Mesendoderm (in vitro differentiated cells): Measurements from ENCODE around the gene HORMAD2.

Experiments used
- DNase-seq: peaks from one replicate; pipeline ENCODE4 v3.0.0; 2013
- H2AK5ac ChIP-seq: 2 replicates; pipeline ENCODE4 v1.6.1; 2013; ENCODE audit warnings: low read length, inconsistent platforms
- H2BK120ac ChIP-seq: 2 replicates; pipeline ENCODE4 v1.6.1; 2013; ENCODE audit warnings: low read depth, mild to moderate bottlenecking, low read length, moderate library complexity, mixed read lengths
- H2BK15ac ChIP-seq: replicated peaks from 2 replicates; pipeline ENCODE4 v1.6.1; 2013; ENCODE audit warnings: low read depth, mild to moderate bottlenecking, moderate library complexity
- H2BK5ac ChIP-seq: 2 replicates; pipeline ENCODE4 v1.6.1; 2013; ENCODE audit warnings: low read length, inconsistent platforms
- H3K18ac ChIP-seq: 2 replicates; pipeline ENCODE4 v1.6.1; 2013; ENCODE audit warnings: mild to moderate bottlenecking, low read length, mixed read lengths
- H3K23ac ChIP-seq: one replicate; pipeline ENCODE4 v1.6.1; 2013; ENCODE audit warnings: low read length
- H3K27ac ChIP-seq: 2 replicates; pipeline ENCODE4 v1.5.1; 2013; ENCODE audit warnings: low read depth, mild to moderate bottlenecking, inconsistent platforms, low read length, moderate library complexity
- H3K27me3 ChIP-seq: 2 replicates; pipeline ENCODE4 v1.6.1; 2013; ENCODE audit warnings: low read length, control low read depth, mild to moderate bottlenecking, inconsistent platforms; ENCODE audit not compliant: insufficient read depth, poor library complexity
- H3K36me3 ChIP-seq: 2 replicates; pipeline ENCODE4 v1.6.1; 2013; ENCODE audit warnings: low read length, inconsistent platforms; ENCODE audit not compliant: control insufficient read depth, insufficient read depth
- H3K4ac ChIP-seq: one replicate; pipeline ENCODE4 v1.6.1; 2013; ENCODE audit warnings: low read depth, mild to moderate bottlenecking, low read length, moderate library complexity
- H3K4me1 ChIP-seq: 2 replicates; pipeline ENCODE4 v1.6.1; 2013; ENCODE audit warnings: low read depth, low read length, inconsistent platforms; ENCODE audit not compliant: control insufficient read depth
- H3K4me2 ChIP-seq: 2 replicates; pipeline ENCODE4 v1.6.1; 2013; ENCODE audit warnings: low read length
- H3K4me3 ChIP-seq: 2 replicates; pipeline ENCODE4 v1.5.1; 2013; ENCODE audit warnings: mild to moderate bottlenecking, low read length
- H3K56ac ChIP-seq: one replicate; pipeline ENCODE4 v1.6.1; 2013; ENCODE audit warnings: low read length
- H3K79me1 ChIP-seq: 2 replicates; pipeline ENCODE4 v1.6.1; 2013; ENCODE audit warnings: low read length, inconsistent platforms
- H3K79me2 ChIP-seq: 2 replicates; pipeline ENCODE4 v1.6.1; 2013; ENCODE audit warnings: mild to moderate bottlenecking, low read length; ENCODE audit not compliant: control insufficient read depth, insufficient read depth
- H3K9ac ChIP-seq: 2 replicates; pipeline ENCODE4 v1.6.1; 2013; ENCODE audit warnings: low read length, inconsistent platforms
- H4K5ac ChIP-seq: one replicate; pipeline ENCODE4 v1.6.1; 2013; ENCODE audit warnings: low read length
- H4K8ac ChIP-seq: one replicate; pipeline ENCODE4 v1.6.1; 2013; ENCODE audit warnings: low read depth, mild to moderate bottlenecking, control low read depth, low read length, moderate library complexity
- WGBS: extraction: QIAGEN DNeasy Blood & Tissue Kit; methylation state at CpG from one replicate; pipeline ENCODE4 v1.1.7; 2013; ENCODE audit warnings: low lambda C conversion rate, missing lambda C conversion rate; ENCODE audit not compliant: insufficient coverage; ENCODE audit errors: extremely low coverage; 5-methylcytosine and 5-hydroxymethylcytosine counted together

HORMAD2 gene

DNA sequence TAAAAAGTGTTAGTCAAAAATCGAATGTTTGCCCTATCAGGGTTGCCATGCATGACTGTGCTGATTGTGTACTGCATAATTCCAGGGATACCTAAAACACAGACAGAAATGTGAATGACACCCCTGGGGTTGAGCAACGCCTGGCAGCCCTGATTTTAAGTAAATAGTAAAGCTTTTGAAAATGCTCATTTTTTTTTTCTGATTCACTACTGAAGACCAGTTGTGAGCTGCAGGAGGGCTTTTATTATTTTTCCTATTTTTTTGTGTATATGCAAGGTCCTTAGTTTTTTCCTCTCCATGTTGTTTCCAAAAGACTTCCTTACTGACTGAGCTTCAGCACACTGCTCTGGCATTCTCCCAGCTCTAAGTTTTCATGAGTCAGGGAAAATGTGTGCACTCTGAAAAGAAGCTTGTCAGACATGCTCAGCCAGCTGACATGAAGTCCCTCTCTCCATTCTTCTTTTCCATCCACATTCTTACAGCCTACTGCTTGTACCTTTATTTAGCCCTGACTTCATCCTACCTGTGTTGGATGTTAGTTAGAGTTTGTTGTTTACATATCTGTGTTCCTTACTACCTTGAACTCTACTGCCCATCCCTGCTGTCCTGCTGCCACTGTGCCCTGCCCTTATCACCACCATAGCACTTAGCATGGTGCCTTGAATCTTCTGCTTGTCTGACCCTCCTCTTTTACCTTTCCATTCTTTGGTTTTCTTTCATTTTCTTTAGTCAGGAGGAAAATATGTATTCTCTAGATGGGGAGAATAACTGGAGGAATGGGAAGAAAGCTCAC, 79.5 kb downstream of the HORMAD2 start:
- WGBS = no CpG with 5 or more reads among the region's 2 CpGs
- DNase-seq = peak; percentile 6
- Histone ChIP-seq H3K4me1 (no peaks in the 10 kb centered on the region), H2BK120ac (no peak overlapping the region), H3K18ac (no peak overlapping the region), H3K4me3 (no peak overlapping the region), H4K8ac (no peak overlapping the region), H3K36me3 (no peaks in the 10 kb centered on the region), H3K4ac (no peak overlapping the region), H3K56ac (no peak overlapping the region), H2AK5ac (no peak overlapping the region), H3K79me2 (no peaks in the 10 kb centered on the region), H3K9ac (no peak overlapping the region), H2BK5ac (no peak overlapping the region), H4K5ac (no peak overlapping the region), H3K27ac (no peak overlapping the region), H3K23ac (no peak overlapping the region), H3K79me1 (no peaks in the 10 kb centered on the region), H3K27me3 (no peaks in the 10 kb centered on the region), H3K4me2 (no peak overlapping the region), H2BK15ac (no peak overlapping the region)

DNA sequence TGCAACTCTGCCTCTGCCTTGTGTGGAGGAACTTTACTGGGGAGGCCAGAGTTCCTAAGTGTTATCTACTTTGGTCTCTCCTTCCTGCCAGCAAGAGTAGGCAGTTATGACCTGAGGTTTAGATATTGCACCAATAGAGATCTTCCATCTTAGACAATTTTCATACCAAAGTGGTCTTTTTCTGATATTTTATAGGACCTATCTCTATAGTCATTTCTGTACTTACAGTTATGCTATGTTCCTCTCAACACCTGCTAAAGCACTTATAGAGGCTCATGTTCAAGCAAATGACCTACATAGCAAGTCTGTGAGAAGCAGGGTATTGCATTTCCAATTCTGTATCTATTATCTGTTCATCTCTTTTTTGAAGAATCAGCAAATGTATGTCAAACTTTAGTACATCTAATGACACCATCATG, 80.8 kb downstream of the HORMAD2 start:
- H2BK15ac ChIP-seq = no peak overlapping the region
- no peak overlapping the region for H2AK5ac ChIP-seq
- no peak overlapping the region for H3K4me3 ChIP-seq
- no peak overlapping the region for H3K23ac ChIP-seq
- H3K79me1 ChIP-seq = no peaks in the 10 kb centered on the region
- H3K4me2 ChIP-seq = no peak overlapping the region
- H3K27me3 ChIP-seq = no peaks in the 10 kb centered on the region
- no peak overlapping the region for H3K27ac ChIP-seq
- no peak overlapping the region for H3K18ac ChIP-seq
- no peaks in the 10 kb centered on the region for H3K4me1 ChIP-seq
- no peaks in the 10 kb centered on the region for H3K79me2 ChIP-seq
- no peak overlapping the region for H3K4ac ChIP-seq
- H2BK120ac ChIP-seq = no peak overlapping the region
- no peak for DNase-seq
- H4K8ac ChIP-seq = no peak overlapping the region
- H3K56ac ChIP-seq = no peak overlapping the region
- no peak overlapping the region for H4K5ac ChIP-seq
- no peak overlapping the region for H3K9ac ChIP-seq
- no peaks in the 10 kb centered on the region for H3K36me3 ChIP-seq
- H2BK5ac ChIP-seq = no peak overlapping the region

DNA sequence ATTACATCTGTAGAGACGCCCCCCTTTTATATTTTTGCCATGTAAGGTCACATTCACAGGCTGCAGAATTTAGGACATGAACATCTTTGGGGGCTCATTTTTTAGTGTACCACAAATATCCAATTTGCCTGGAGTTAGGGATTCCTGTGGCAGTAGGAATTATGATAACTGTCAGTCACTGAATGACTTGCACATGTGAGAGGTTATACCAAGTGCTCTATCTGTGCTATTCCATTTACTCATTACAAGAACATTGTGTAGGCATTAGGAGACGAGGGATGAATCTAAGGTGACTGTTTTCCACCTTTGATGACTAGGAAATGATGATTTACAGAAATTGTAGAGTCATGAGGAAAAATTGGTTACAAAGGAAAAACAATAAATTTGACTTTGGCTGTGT, 87.0 kb downstream of the HORMAD2 start:
- H3K36me3 ChIP-seq = no peaks in the 10 kb centered on the region
- H3K27ac ChIP-seq = no peak overlapping the region
- H4K8ac ChIP-seq = no peak overlapping the region
- no peak overlapping the region for H3K9ac ChIP-seq
- no CpG with 5 or more reads among the region's 2 CpGs for WGBS
- H3K4me1 ChIP-seq = no peaks in the 10 kb centered on the region
- no peak overlapping the region for H2BK120ac ChIP-seq
- no peak for DNase-seq
- H3K27me3 ChIP-seq = no peaks in the 10 kb centered on the region
- no peaks in the 10 kb centered on the region for H3K79me1 ChIP-seq
- no peak overlapping the region for H2BK5ac ChIP-seq
- H3K79me2 ChIP-seq = no peaks in the 10 kb centered on the region
- H2BK15ac ChIP-seq = no peak overlapping the region
- no peak overlapping the region for H3K56ac ChIP-seq
- no peak overlapping the region for H4K5ac ChIP-seq
- no peak overlapping the region for H3K23ac ChIP-seq
- no peak overlapping the region for H3K4me3 ChIP-seq
- no peak overlapping the region for H3K18ac ChIP-seq
- no peak overlapping the region for H2AK5ac ChIP-seq
- no peak overlapping the region for H3K4me2 ChIP-seq
- no peak overlapping the region for H3K4ac ChIP-seq

DNA sequence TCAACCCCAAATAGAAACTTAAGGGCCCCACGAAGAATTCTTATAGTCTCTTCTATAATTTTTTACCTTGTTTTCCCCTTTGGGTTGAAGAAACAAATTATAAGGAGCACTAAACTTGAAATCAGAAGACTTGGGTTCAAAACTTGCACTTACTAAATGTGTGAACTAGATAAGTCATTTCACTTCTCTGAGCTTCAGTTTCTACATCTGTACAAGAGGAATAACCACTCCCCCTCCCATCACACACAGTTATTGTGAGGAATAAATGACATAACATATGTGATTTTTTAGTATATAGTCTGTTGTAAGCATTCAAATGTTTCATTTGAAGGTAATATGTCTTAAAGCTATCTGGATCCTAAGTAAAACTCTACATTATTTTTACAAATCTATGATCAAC, 87.5 kb downstream of the HORMAD2 start:
- WGBS = no CpG with 5 or more reads among the region's 1 CpG
- H3K4me1 ChIP-seq = no peaks in the 10 kb centered on the region
- no peak overlapping the region for H2BK5ac ChIP-seq
- no peak overlapping the region for H2BK120ac ChIP-seq
- H2AK5ac ChIP-seq = no peak overlapping the region
- no peak overlapping the region for H3K4me2 ChIP-seq
- H3K27ac ChIP-seq = no peak overlapping the region
- H3K18ac ChIP-seq = no peak overlapping the region
- no peak overlapping the region for H4K5ac ChIP-seq
- no peak overlapping the region for H3K4ac ChIP-seq
- no peak overlapping the region for H3K9ac ChIP-seq
- H3K79me2 ChIP-seq = no peaks in the 10 kb centered on the region
- no peak overlapping the region for H2BK15ac ChIP-seq
- H4K8ac ChIP-seq = no peak overlapping the region
- no peak for DNase-seq
- H3K27me3 ChIP-seq = no peaks in the 10 kb centered on the region
- H3K23ac ChIP-seq = no peak overlapping the region
- H3K79me1 ChIP-seq = no peaks in the 10 kb centered on the region
- no peaks in the 10 kb centered on the region for H3K36me3 ChIP-seq
- no peak overlapping the region for H3K56ac ChIP-seq
- H3K4me3 ChIP-seq = no peak overlapping the region

DNA sequence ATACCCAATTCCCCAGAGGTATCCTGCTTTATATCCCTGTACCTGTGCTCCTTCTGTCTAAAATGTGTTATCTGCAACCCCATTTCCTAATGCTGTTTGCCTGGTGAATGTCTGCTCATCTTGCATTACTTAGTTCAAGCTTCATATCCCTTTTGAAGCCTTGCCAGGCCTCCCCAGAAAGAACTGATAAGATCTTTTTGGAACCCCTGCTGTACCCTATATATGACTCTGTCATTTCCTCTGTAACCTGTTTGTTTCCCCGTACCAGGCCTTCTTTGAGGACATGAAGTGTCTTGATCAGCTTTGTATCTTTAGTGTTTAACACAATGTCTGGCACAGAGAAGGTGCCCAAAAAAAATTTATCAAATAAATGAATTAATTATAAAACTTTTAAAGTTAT, 88.7 kb downstream of the HORMAD2 start:
- Histone ChIP-seq H3K4me2 (no peak overlapping the region), H2AK5ac (no peak overlapping the region), H3K9ac (no peak overlapping the region), H2BK5ac (no peak overlapping the region), H3K4me3 (no peak overlapping the region), H4K8ac (no peak overlapping the region), H3K27me3 (no peaks in the 10 kb centered on the region), H3K79me2 (no peaks in the 10 kb centered on the region), H2BK15ac (no peak overlapping the region), H3K18ac (no peak overlapping the region), H3K4ac (no peak overlapping the region), H3K79me1 (no peaks in the 10 kb centered on the region), H3K56ac (no peak overlapping the region), H4K5ac (no peak overlapping the region), H3K23ac (no peak overlapping the region), H3K36me3 (no peaks in the 10 kb centered on the region), H2BK120ac (no peak overlapping the region), H3K4me1 (no peaks in the 10 kb centered on the region), H3K27ac (no peak overlapping the region)
- WGBS = no CpG with 5 or more reads among the region's 1 CpG
- DNase-seq = no peak

DNA sequence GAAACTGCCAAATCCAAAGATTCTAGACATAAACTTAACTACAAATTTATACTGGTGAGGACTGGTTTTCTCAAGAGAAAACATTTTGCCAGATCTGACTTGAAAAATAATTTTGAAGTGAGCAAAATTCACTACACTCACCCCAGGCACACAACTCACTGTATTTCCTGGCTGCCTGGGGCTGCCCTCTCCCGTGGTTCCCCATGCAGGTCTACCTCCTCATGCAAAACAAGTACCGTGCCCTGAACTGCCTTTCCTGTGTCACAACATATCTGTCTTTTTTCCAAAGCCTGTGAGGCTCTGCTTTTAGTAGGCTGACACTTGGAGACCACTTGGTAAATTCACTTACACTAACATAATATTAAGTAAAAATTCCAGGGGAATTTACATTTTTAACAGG, 89.9 kb downstream of the HORMAD2 start:
- Histone ChIP-seq H3K4ac (no peak overlapping the region), H4K8ac (no peak overlapping the region), H3K79me1 (no peaks in the 10 kb centered on the region), H2BK120ac (no peak overlapping the region), H2AK5ac (no peak overlapping the region), H2BK15ac (no peak overlapping the region), H3K4me1 (no peaks in the 10 kb centered on the region), H3K56ac (no peak overlapping the region), H3K79me2 (no peaks in the 10 kb centered on the region), H3K9ac (no peak overlapping the region), H3K36me3 (no peaks in the 10 kb centered on the region), H3K4me3 (no peak overlapping the region), H3K18ac (no peak overlapping the region), H4K5ac (no peak overlapping the region), H3K27ac (no peak overlapping the region), H3K4me2 (no peak overlapping the region), H2BK5ac (no peak overlapping the region), H3K23ac (no peak overlapping the region), H3K27me3 (no peaks in the 10 kb centered on the region)
- no peak for DNase-seq
- no CpG with 5 or more reads among the region's 2 CpGs for WGBS
